ENCODE measurements around the gene ACKR4. TPM values are rescaled to one million over a fixed set of nuclear protein-coding genes. Genes with fewer than 3 reads are reported as not detected.
"Not testable (repeated sequence)": the region's sequence is repeated elsewhere in the genome, so short reads cannot be mapped to it uniquely, and the experiment has no call there.

ACKR4 gene
- total RNA-seq, 1 donor = 0.31 TPM

DNA sequence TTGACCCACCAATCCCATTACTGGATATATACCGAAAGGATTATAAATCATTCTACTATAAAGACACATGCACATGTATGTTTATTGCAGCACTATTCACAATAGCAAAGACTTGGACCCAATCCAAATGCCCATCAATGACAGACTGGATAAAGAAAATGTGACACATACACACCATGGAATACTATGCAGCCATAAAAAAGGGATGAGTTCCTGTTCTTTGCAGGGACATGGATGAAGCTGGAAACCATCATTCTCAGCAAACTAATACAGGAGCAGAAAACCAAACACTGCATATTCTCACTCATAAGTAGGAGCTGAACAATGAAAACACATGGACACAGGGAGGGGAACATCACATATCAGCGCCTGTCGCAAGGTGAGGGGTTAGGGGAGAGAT, 18.2 kb downstream of the ACKR4 start:
- not testable (repeated sequence) for H3K9me3 ChIP-seq (ENCODE audit: low read depth, low read length); H3K27me3 ChIP-seq (ENCODE audit: insufficient read depth, low read length); H3K4me1 ChIP-seq (ENCODE audit: insufficient read depth, low read length); H3K4me3 ChIP-seq (ENCODE audit: low read length)

DNA sequence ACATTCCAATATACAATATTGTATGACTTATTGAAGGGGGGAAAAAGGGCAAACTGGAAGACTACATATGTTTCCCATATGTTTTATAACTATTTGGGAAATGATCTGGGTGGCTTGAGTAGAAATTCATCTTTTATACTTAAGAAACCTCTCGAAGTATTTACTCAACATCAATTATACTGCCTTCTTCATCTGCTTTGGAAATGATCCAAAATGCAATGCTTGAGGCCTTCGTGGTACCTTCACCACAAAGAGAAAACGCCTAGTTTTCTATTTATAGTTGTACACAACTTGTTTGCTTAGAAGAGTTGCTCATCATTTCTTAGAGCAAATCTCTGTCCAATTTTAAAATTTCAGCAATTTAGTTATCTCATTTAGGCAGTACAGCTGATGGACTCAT, 18.8 kb downstream of the ACKR4 start:
- Histone ChIP-seq H3K4me3 (ENCODE audit: low read length) (no peak overlapping the region), H3K9me3 (ENCODE audit: low read depth, low read length) (no peaks in the 10 kb centered on the region), H3K27me3 (ENCODE audit: insufficient read depth, low read length) (no peaks in the 10 kb centered on the region), H3K4me1 (ENCODE audit: insufficient read depth, low read length) (no peaks in the 10 kb centered on the region)

DNA sequence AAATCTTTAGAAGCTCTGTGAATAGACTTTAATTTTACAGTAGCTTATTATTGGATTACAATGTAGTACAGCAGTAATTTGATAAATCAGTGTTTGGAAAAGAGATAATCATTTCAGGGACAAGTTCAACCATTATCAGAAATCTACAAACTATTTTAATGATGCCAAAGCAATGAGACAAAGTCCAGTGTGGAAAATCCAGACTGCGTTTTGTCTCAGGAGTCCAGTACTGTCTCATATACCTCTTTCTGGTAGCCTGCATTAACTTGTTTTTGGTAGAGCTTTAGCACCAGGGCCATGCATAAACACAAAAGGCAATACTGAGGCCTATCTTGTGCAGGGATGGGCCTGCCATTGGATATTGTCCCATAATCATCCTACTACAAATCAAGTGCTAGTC, 19.7 kb downstream of the ACKR4 start:
- H3K4me1 ChIP-seq (ENCODE audit: insufficient read depth, low read length) = no peaks in the 10 kb centered on the region
- H3K27me3 ChIP-seq (ENCODE audit: insufficient read depth, low read length) = no peaks in the 10 kb centered on the region
- no peaks in the 10 kb centered on the region for H3K9me3 ChIP-seq (ENCODE audit: low read depth, low read length)

DNA sequence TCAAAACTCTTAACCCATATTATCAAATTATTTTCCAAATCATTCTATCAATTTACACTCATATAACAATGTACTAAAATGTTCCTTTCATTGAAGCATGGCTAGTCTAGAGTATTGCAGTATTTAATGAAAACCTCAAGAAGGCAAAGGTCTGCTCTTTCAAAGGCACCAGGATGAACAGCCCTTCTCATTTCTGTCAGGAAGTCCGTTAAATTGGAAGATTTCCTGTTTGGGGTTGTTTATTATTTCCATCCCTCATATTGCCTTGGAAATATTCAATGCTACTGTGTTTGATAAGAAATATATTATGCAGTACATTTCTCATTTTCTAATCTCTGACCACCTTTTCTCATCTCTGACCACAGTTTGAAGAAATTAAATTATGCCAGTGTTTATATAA, 25.1 kb downstream of the ACKR4 start:
- Histone ChIP-seq H3K4me1 (ENCODE audit: insufficient read depth, low read length) (no peaks in the 10 kb centered on the region), H3K9me3 (ENCODE audit: low read depth, low read length) (no peaks in the 10 kb centered on the region), H3K27me3 (ENCODE audit: insufficient read depth, low read length) (no peaks in the 10 kb centered on the region), H3K4me3 (ENCODE audit: low read length) (no peak overlapping the region)

More for the DNA sequence above, 19.7 kb downstream of the ACKR4 start:
- no peak overlapping the region for H3K4me3 ChIP-seq (ENCODE audit: low read length)

DNA sequence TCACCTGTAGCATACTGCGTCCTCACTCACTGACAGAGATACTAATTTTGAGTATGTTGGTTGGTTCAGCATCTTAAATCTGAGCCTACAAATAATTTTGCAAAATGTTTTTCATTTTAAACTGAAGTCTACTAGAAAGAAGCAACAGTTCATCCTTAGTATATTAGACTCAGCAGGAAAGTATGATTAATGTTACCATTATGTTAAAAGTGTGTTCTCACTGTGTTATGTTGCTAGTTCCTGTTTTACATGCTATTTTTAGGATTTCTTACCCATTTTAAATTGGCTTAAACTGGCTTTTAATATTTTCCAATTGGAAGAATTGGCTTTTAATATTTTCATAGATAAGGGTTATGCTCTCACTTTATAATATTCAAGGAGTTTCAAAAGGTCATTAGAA, 25.7 kb downstream of the ACKR4 start:
- Histone ChIP-seq H3K4me3 (ENCODE audit: low read length) (no peak overlapping the region), H3K4me1 (ENCODE audit: insufficient read depth, low read length) (no peaks in the 10 kb centered on the region), H3K27me3 (ENCODE audit: insufficient read depth, low read length) (no peaks in the 10 kb centered on the region), H3K9me3 (ENCODE audit: low read depth, low read length) (no peaks in the 10 kb centered on the region)

DNA sequence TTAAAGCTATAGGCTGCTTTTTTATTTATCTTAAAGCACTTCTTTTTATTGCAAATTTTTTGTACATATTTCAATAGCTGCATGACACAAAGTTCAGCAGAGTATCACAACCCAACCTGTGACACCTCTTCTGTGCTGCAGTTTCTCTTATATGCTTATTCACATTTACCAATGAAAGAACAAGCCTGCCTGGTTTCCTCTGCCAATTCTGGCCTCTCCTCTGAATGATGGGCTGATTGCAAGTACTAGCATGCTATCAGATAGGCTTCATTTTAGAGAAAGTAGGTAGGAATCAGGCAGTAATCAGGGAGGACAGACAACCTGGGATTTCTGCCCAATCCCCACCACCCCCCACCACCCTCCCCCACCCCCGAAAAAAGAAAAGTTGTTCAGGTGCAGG, 26.6 kb downstream of the ACKR4 start:
- Histone ChIP-seq H3K4me1 (ENCODE audit: insufficient read depth, low read length) (no peaks in the 10 kb centered on the region), H3K4me3 (ENCODE audit: low read length) (no peak overlapping the region), H3K9me3 (ENCODE audit: low read depth, low read length) (no peaks in the 10 kb centered on the region), H3K27me3 (ENCODE audit: insufficient read depth, low read length) (no peaks in the 10 kb centered on the region)

DNA sequence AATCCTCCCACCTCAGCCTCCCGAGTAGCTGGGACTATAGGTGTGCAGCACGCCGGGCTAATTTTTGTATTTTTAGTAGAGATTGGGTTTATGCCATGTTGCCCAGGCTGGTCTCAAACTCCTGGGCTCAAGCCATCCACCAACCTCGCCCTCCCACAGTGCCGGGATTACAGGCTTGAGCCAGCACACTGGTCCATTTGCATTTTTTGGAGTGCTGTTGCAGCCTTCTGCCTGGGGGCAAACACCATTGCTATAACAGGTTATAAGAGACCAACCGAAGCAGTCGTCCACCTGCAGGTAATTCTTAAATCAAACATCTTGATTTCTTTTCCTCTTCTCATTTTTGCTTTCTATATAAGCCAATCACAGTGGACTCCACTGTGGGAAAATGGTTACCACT, 27.7 kb downstream of the ACKR4 start:
- Histone ChIP-seq H3K27me3 (ENCODE audit: insufficient read depth, low read length) (no peaks in the 10 kb centered on the region), H3K4me1 (ENCODE audit: insufficient read depth, low read length) (no peaks in the 10 kb centered on the region), H3K4me3 (ENCODE audit: low read length) (no peak overlapping the region), H3K9me3 (ENCODE audit: low read depth, low read length) (no peaks in the 10 kb centered on the region)

DNA sequence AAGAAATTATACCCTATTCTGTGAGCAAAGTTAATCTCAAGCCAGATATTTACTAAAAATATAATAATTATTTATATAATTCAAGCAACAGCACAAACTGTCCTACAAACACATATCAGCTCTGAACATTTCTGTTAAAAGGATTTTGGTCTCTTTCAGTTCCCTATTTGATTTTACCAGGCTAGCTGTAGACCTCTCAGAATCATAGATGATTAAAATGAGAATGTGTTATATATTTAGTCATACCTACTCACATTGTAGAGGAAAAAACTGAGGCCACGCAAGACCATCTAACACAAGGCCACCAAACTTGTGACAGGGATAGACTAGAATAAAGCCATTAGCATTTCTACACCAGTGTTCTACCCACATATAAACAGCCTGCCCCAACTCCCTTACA, 28.5 kb downstream of the ACKR4 start:
- no peaks in the 10 kb centered on the region for H3K9me3 ChIP-seq (ENCODE audit: low read depth, low read length)
- no peak overlapping the region for H3K4me3 ChIP-seq (ENCODE audit: low read length)
- H3K27me3 ChIP-seq (ENCODE audit: insufficient read depth, low read length) = no peaks in the 10 kb centered on the region
- H3K4me1 ChIP-seq (ENCODE audit: insufficient read depth, low read length) = no peaks in the 10 kb centered on the region

DNA sequence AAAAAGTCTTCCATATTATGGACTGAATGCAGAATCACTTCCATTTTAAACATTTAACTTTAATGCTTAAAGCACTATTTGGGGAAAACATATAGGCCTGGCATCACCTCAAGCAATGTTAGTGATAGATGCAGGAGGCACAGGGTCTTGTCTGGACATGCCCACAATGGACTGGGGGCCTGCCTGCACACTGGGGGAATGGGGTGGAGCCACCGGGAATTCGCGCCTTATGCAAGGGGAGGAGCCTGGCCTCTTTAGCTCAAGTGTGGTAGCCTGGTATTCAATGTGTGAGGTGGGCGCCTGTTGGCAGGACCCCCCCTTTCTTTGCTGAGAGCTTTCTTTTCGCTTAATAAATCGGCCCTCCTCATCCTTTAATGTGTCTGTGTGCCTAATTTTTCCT, 29.9 kb downstream of the ACKR4 start:
- no peaks in the 10 kb centered on the region for H3K4me1 ChIP-seq (ENCODE audit: insufficient read depth, low read length)
- no peak overlapping the region for H3K4me3 ChIP-seq (ENCODE audit: low read length)
- no peaks in the 10 kb centered on the region for H3K27me3 ChIP-seq (ENCODE audit: insufficient read depth, low read length)
- no peaks in the 10 kb centered on the region for H3K9me3 ChIP-seq (ENCODE audit: low read depth, low read length)

DNA sequence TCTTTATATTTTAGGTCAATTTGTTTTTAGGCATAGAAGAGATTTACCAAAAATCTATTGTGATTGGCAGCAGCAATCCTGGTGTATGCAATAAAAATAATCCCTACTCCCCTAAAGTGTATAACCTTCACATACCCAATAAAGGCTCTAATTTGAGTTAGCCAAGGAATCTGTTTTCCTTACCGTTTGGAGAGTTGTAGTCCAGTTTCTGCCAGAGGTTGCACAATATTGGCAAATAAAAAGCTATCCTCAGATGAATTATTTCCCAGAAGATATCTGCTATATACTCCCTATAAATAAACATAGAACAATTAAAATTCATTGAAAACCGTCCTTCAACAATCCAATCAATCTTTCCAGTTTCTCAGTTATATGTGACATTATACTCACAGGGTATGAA, 31.1 kb downstream of the ACKR4 start:
- no peaks in the 10 kb centered on the region for H3K4me1 ChIP-seq (ENCODE audit: insufficient read depth, low read length)
- no peak overlapping the region for H3K4me3 ChIP-seq (ENCODE audit: low read length)
- no peaks in the 10 kb centered on the region for H3K27me3 ChIP-seq (ENCODE audit: insufficient read depth, low read length)
- no peaks in the 10 kb centered on the region for H3K9me3 ChIP-seq (ENCODE audit: low read depth, low read length)

DNA sequence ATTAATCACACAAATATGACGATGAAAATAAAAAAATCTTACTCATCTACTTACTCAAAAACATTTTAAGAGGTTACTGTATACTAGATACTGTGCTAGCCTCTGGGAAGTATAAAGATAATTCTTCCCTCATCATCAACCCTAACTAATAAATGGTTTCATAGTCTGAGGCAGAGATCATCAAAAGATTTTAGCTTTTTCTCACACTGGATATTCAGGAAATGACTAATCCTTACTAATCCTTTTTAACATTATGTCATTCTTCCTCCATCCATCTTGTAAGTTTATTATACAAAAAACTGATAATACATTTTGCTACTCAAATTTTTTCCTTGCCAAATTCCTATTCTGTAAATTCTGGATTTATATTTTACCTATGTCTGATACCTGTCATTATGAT, 32.9 kb downstream of the ACKR4 start:
- Histone ChIP-seq H3K9me3 (ENCODE audit: low read depth, low read length) (no peaks in the 10 kb centered on the region), H3K4me1 (ENCODE audit: insufficient read depth, low read length) (no peaks in the 10 kb centered on the region), H3K27me3 (ENCODE audit: insufficient read depth, low read length) (no peaks in the 10 kb centered on the region), H3K4me3 (ENCODE audit: low read length) (no peak overlapping the region)

DNA sequence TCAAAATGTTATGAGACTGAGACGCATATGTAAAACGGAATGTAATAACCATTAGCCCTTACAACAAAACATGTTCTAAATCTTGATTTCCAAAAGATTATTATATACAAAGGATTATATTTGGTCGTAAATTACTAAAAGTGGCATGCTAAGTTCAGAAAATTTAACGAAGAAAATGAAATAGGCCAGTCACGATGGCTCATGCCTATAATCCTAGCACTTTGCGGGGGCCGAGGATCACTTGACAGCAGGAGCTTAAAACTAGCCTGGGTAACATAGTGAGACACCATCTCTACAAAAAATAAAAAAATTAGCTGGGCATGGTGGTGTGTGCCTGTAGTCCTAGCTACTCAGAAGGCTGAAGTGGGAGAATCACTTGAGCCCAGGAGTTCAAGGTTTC, 33.5 kb downstream of the ACKR4 start:
- Histone ChIP-seq H3K27me3 (ENCODE audit: insufficient read depth, low read length) (no peaks in the 10 kb centered on the region), H3K4me3 (ENCODE audit: low read length) (no peak overlapping the region), H3K9me3 (ENCODE audit: low read depth, low read length) (no peaks in the 10 kb centered on the region), H3K4me1 (ENCODE audit: insufficient read depth, low read length) (no peaks in the 10 kb centered on the region)

DNA sequence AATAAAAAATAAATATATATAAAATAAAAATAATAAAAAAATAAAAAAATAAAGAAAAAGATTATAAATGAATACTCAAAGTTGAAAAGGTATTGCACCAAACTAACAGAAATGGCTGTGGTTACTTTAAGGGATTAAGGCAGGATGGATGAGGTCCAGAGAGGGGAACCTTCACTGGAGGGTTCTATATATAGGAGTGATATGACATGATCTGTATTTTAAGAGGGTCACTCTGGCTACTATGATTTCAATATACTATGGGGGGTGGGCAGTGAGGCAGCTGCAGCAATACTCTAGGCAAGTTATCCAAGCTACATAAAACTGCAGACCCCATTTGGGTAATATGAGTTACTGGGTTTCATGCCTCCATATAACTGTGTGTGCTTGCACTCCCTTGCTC, 38.0 kb downstream of the ACKR4 start:
- no peaks in the 10 kb centered on the region for H3K4me1 ChIP-seq (ENCODE audit: insufficient read depth, low read length)
- no peaks in the 10 kb centered on the region for H3K9me3 ChIP-seq (ENCODE audit: low read depth, low read length)
- H3K27me3 ChIP-seq (ENCODE audit: insufficient read depth, low read length) = no peaks in the 10 kb centered on the region
- H3K4me3 ChIP-seq (ENCODE audit: low read length) = no peak overlapping the region

DNA sequence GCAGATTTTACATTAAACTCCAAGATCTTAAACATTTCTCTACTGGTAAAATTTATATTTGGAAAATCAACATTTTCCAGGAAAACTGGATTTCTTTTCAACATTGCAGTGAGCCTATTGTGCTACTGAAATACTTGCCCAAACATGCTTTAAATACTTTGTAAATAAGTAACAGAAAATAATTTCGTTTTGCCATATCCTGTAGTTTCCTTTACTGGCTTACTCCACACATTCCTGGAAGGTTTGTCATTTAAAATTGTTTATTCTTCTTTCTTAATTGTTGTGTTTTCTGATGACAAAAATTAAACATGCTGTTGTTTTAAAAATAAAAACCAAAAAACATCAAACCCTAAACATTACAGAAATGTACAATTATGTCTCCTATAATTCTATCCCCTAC, 40.5 kb downstream of the ACKR4 start:
- H3K4me3 ChIP-seq (ENCODE audit: low read length) = no peak overlapping the region
- H3K27me3 ChIP-seq (ENCODE audit: insufficient read depth, low read length) = no peaks in the 10 kb centered on the region
- H3K9me3 ChIP-seq (ENCODE audit: low read depth, low read length) = no peaks in the 10 kb centered on the region
- no peaks in the 10 kb centered on the region for H3K4me1 ChIP-seq (ENCODE audit: insufficient read depth, low read length)

DNA sequence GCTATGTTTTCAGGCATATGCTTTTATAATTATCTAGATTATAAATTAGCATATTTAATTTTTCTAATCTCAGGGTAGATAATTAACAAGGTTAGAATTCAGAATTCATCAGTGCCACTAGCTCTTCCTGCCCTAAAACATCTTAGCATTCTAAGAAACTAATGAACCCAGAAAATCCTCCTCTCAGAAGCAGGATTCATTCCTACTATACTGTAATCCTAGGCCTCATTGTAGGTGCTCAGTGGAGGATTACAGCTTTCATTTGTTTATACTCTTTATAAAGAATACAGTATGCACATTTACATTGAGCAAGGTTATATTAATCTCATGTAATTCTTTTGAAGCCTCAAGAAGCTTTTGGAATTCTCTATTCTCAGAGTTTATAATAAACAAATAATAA, 41.6 kb downstream of the ACKR4 start:
- H3K27me3 ChIP-seq (ENCODE audit: insufficient read depth, low read length) = no peaks in the 10 kb centered on the region
- H3K4me3 ChIP-seq (ENCODE audit: low read length) = no peak overlapping the region
- H3K9me3 ChIP-seq (ENCODE audit: low read depth, low read length) = no peaks in the 10 kb centered on the region
- H3K4me1 ChIP-seq (ENCODE audit: insufficient read depth, low read length) = no peaks in the 10 kb centered on the region

DNA sequence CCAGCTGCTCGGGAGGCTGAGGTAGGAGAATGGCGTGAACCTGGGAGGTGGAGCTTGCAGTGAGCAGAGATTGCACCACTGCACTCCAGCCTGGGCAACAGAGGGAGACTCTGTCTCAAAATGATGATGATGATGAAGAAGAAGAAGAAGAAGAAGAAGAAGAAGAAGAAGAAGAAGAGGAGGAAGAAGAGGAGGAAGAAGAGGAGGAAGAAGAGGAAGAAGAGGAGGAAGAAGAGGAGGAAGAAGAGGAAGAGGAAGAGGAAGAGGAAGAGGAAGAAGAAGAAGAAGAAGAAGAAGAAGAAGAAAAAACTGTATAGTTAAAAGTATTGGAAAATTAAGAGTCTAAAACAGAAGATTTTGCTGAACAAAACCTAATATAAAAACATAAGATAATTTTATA, 44.4 kb downstream of the ACKR4 start:
- H3K27me3 ChIP-seq (ENCODE audit: insufficient read depth, low read length); H3K4me3 ChIP-seq (ENCODE audit: low read length); H3K4me1 ChIP-seq (ENCODE audit: insufficient read depth, low read length); H3K9me3 ChIP-seq (ENCODE audit: low read depth, low read length): not testable (repeated sequence)

Data from mononuclear cell (primary cell).